ENCODE measurements around the gene PKP1. TPM values are rescaled to one million over a fixed set of nuclear protein-coding genes. Genes with fewer than 3 reads are reported as not detected.

Gene PKP1
- total and polyA plus RNA-seq, 2 of the 4 experiments (the other 2 are of a cell fraction), result 0.18 to 0.36 TPM

GRCh38 chr1:201251851-201252430 lies 31.4 kb upstream of the PKP1 start:
- dilution Hi-C loops (cut with HindIII; ENCODE audit: low sequenced_read_pairs, unreplicated experiment), result no loop called here
- 0 out of 2 replicates have a peak, but pooled peaks cover 5% of the 10 kb centered on the region for H3K9me1 ChIP-seq (ENCODE audit: insufficient read depth, low read length)

More at GRCh38 chr1:201251851-201252430, 31.4 kb upstream of the PKP1 start:
- Histone ChIP-seq H3K14ac (replicated peaks; ENCODE audit: low read depth, low read length) (no peak overlapping the region), H2BK5ac (ENCODE audit: low read depth, low read length, poor library complexity, severe bottlenecking) (no peak overlapping the region), H3K56ac (ENCODE audit: extremely low read depth, insufficient read depth, low read length) (no peak overlapping the region), H3K4me2 (ENCODE audit: low read depth, low read length) (no peak overlapping the region), H3K9ac (ENCODE audit: low read depth, low read length) (no peak overlapping the region), H4K8ac (ENCODE audit: low read depth in 2 of 2, low read length in 2 of 2) (no peak overlapping the region), H4K20me1 (ENCODE audit: insufficient read depth, low read length) (no peaks in the 10 kb centered on the region), H3K23ac (ENCODE audit: low read depth, low read length) (no peak overlapping the region), H3K4me3 (ENCODE audit: insufficient read depth, low read depth, low read length) (no peak overlapping the region), H2BK15ac (ENCODE audit: low read depth, low read length) (no peak overlapping the region), H2BK120ac (ENCODE audit: low read depth, low read length) (no peak overlapping the region), H3K9me3 (ENCODE audit: control insufficient read depth, insufficient read depth, low read length) (no peaks in the 10 kb centered on the region), H3K18ac (ENCODE audit: low read depth, low read length) (no peak overlapping the region), H4K5ac (ENCODE audit: low read depth, low read length) (no peak overlapping the region), H3K36me3 (ENCODE audit: control insufficient read depth, insufficient read depth, low read length) (no peaks in the 10 kb centered on the region), H4K91ac (ENCODE audit: insufficient read depth, low read depth, low read length) (no peak overlapping the region), H2AK5ac (ENCODE audit: low read depth, low read length) (no peak overlapping the region), H3K4me1 (ENCODE audit: control insufficient read depth, insufficient read depth, low read length) (no peaks in the 10 kb centered on the region), H3K27ac (ENCODE audit: insufficient read depth, low read length) (no peak overlapping the region), H2BK20ac (ENCODE audit: low read depth, low read length) (no peak overlapping the region), H3K4ac (ENCODE audit: low read depth, low read length) (no peak overlapping the region), H3K27me3 (ENCODE audit: control insufficient read depth, insufficient read depth, low read length) (peaks cover 38% of the 10 kb centered on the region), H3K79me1 (ENCODE audit: low read depth in 1 of 2, low read length in 2 of 2) (no peaks in the 10 kb centered on the region), H2AFZ (replicated peaks; ENCODE audit: low read length, poor library complexity) (no peak overlapping the region), H2AK9ac (replicated peaks; ENCODE audit: low read depth, low read length, poor library complexity) (no peak overlapping the region)
- CTCF ChIA-PET, result no interaction called here
- intact Hi-C loops (cut with micrococcal nuclease) (no loop called here), in situ Hi-C loops (cut with MboI; ENCODE audit: low sequenced_read_pairs) (no loop called here)
- DNase-seq (no peak), ATAC-seq (ENCODE audit: low read depth) (no peak)
- no TSS peak for BruUV-seq (replicated peaks)
- 47% methylated on average over 6 of the region's 11 CpGs; no CpG with 5 or more reads in 1 of the 2 experiments for WGBS, 2 experiments (ENCODE audit: extremely low coverage in 2 of 2, insufficient read length in 1 of 2)
- TF ChIP-seq NFE2L2 (IDR thresholded peaks at IDR 0.05; ENCODE audit: low read depth, low read length), result no peak
- no peak for TF ChIP-seq ELK1 (IDR thresholded peaks at IDR 0.05; ENCODE audit: borderline replicate concordance, low read depth, low read length)
- POLR2A ChIA-PET (ENCODE audit: unreplicated experiment), result no interaction called here

Measured in IMR-90 (cell line).